ENCODE data around the gene PFKFB3. TPM values are rescaled to one million over a fixed set of nuclear protein-coding genes. Genes with fewer than 3 reads are reported as not detected.

PFKFB3 gene
- total RNA-seq, 6 donors from 2014 or later, result 48.2 to 236 (median 83.5) TPM

DNA sequence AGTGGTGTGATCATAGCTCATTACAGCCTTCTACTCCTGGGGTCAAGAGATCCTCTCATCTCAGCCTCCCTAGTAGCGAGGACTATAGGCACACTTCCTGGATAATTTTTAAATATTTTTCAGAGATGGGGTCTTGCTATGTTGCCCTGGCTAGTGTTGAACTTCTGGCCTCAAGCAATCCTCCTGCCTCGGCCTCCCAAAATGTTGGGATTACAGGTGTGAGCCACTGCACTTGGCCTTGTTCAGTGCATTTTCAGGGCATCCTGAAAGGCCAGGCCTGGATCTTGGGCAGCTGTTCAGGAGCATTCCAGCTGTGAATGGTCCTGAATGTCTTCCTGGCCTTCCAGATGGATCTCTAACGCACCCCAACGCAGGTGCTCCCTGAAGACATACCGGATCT lies 95.7 kb downstream of the PFKFB3 start:
- 88 to 93% methylated on average over 4 to 5 of the region's 5 CpGs for WGBS, 2 donors
- DNase-seq, result no peak
- TF ChIP-seq POLR2AphosphoS5 (IDR thresholded peaks at IDR 0.05) (no peak), POLR2A (IDR thresholded peaks at IDR 0.05) (no peak), EP300 (IDR thresholded peaks at IDR 0.05) (no peak)
- TF ChIP-seq, protein P1, sequence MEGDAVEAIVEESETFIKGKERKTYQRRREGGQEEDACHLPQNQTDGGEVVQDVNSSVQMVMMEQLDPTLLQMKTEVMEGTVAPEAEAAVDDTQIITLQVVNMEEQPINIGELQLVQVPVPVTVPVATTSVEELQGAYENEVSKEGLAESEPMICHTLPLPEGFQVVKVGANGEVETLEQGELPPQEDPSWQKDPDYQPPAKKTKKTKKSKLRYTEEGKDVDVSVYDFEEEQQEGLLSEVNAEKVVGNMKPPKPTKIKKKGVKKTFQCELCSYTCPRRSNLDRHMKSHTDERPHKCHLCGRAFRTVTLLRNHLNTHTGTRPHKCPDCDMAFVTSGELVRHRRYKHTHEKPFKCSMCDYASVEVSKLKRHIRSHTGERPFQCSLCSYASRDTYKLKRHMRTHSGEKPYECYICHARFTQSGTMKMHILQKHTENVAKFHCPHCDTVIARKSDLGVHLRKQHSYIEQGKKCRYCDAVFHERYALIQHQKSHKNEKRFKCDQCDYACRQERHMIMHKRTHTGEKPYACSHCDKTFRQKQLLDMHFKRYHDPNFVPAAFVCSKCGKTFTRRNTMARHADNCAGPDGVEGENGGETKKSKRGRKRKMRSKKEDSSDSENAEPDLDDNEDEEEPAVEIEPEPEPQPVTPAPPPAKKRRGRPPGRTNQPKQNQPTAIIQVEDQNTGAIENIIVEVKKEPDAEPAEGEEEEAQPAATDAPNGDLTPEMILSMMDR (IDR thresholded peaks at IDR 0.05), result no peak
- no peaks in the 10 kb centered on the region for H3K9me3 ChIP-seq
- H3K27ac ChIP-seq, result peak overlapping the region in 2 of 4 donors; percentile 31 to 54
- no peaks in the 10 kb centered on the region for H3K27me3 ChIP-seq
- H3K36me3 ChIP-seq, result no peaks in the 10 kb centered on the region
- peaks cover 11 to 28% (median 24%) of the 10 kb centered on the region in 4 donors for H3K4me1 ChIP-seq
- H3K4me3 ChIP-seq, result no peak overlapping the region
- no peak for ATAC-seq (ENCODE audit: low FRiP score in 2 of 2)

GRCh38 chr10:6299234-6299633 lies 96.5 kb downstream of the PFKFB3 start:
- TF ChIP-seq POLR2A (IDR thresholded peaks at IDR 0.05), result no peak
- TF ChIP-seq, protein P1 (IDR thresholded peaks at IDR 0.05), result no peak
- no peak for TF ChIP-seq POLR2AphosphoS5 (IDR thresholded peaks at IDR 0.05)
- TF ChIP-seq EP300 (IDR thresholded peaks at IDR 0.05), result no peak
- 86 to 95% methylated on average over 11 of the region's 11 CpGs for WGBS, 2 donors
- Histone ChIP-seq H3K27me3 (no peaks in the 10 kb centered on the region), H3K27ac (no peak overlapping the region), H3K9me3 (no peaks in the 10 kb centered on the region), H3K4me1 (peaks cover 13 to 28% (median 24%) of the 10 kb centered on the region in 4 donors), H3K4me3 (no peak overlapping the region), H3K36me3 (no peaks in the 10 kb centered on the region)
- ATAC-seq (ENCODE audit: low FRiP score in 2 of 2) (no peak), DNase-seq (no peak)

- peak overlapping the region in 1 of 4 donors; percentile 61 for H3K27ac ChIP-seq
- DNase-seq, result no peak
Observed at GRCh38 chr10:6299743-6300105, 97.0 kb downstream of the PFKFB3 start.

DNA sequence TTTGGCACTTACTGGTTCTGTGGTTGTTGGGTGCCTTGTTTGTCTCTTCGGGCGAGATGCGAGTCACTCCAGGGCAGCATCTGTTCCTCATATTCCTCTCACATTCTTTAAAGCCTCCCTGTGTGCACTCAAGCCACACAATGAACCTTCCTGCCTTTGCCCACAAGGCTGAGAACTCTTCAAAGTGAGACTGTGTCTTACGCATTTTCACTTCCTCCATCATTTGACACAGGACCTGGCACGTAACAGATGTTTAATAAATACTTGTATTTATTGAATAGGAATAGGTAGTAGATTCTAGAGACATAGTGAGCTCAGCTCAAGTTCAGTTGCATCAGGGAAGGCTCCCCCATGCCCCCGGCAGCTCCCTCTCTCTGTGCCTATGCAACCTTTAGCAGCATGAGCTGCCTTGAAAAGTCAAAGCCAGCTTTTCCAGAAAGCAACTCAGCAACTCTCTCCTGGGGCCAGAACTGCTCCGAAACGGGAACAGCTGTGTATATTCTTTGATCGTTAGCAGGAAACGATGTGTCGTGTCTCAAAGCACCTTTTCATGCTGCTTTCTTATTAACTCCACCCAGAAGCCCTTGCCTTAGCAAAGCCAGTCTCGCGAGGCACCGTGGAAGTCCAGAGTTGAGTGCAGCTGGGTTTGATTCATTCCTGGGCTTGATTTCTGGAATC lies 97.5 kb downstream of the PFKFB3 start:
- Histone ChIP-seq H3K4me3 (no peak overlapping the region), H3K36me3 (no peaks in the 10 kb centered on the region), H3K27ac (peak overlapping the region; percentile 14 to 61 (median 32)), H3K4me1 (peaks cover 13 to 28% (median 24%) of the 10 kb centered on the region in 4 donors), H3K27me3 (no peaks in the 10 kb centered on the region), H3K9me3 (no peaks in the 10 kb centered on the region)
- WGBS, 2 donors, result 29 to 46% methylated on average over 14 of the region's 14 CpGs
- peak; percentile 52 to 71 for ATAC-seq (ENCODE audit: low FRiP score in 2 of 2)
- DNase-seq, result peak in 1 of 2 donors; percentile 44
- TF ChIP-seq POLR2AphosphoS5 (IDR thresholded peaks at IDR 0.05), result no peak
- TF ChIP-seq POLR2A (IDR thresholded peaks at IDR 0.05), result peak in 1 of 4 donors; percentile 38
- TF ChIP-seq, protein P1 (IDR thresholded peaks at IDR 0.05), result peak in 1 of 6 experiments; percentile 4

More at GRCh38 chr10:6299743-6300105, 97.0 kb downstream of the PFKFB3 start:
- no peak for ATAC-seq (ENCODE audit: low FRiP score in 2 of 2)
- Histone ChIP-seq H3K36me3 (no peaks in the 10 kb centered on the region), H3K4me1 (peaks cover 13 to 28% (median 24%) of the 10 kb centered on the region in 4 donors), H3K4me3 (no peak overlapping the region), H3K9me3 (no peaks in the 10 kb centered on the region), H3K27me3 (no peaks in the 10 kb centered on the region)
- TF ChIP-seq POLR2A (IDR thresholded peaks at IDR 0.05) (no peak), POLR2AphosphoS5 (IDR thresholded peaks at IDR 0.05) (no peak), EP300 (IDR thresholded peaks at IDR 0.05) (no peak)
- TF ChIP-seq, protein P1 (IDR thresholded peaks at IDR 0.05), result no peak
- 95 to 98% methylated on average over 2 of the region's 2 CpGs for WGBS, 2 donors
